ENCODE measurements around the gene CHRM5.
A peak's percentile ranks its signal among the peaks of the same experiment; 100 is the strongest.
"Not testable (repeated sequence)": the region's sequence is repeated elsewhere in the genome, so short reads cannot be mapped to it uniquely, and the experiment has no call there.

The CHRM5 gene

DNA sequence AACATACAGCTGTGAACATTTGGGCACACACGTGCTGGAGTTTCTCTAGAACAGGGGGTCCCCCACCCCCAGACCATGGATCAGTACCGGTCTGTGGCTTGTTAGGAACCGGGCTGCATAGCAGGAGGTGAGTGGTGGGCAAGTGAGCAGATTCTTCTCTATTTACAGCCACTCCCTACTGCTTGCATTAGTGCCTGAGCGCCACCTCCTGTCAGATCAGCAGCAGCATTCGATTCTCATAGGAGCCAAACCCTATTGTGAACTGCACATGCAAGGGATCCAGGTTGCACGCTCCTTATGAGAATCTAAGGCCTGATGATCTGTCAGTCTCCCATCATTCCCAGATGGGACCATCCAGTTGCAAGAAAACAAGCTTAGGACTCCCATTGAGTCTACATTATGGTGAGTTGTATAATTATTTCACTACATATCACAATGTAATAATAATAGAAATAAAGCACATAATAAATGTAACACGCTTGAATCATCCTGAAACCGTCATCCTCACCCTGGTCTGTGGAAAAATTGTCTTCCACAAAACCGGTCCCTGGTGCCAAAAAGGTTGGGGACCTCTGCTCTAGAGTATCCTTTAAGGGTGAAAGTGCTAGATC, 25.8 kb downstream of the CHRM5 start:
- DNase-seq: no peak

DNA sequence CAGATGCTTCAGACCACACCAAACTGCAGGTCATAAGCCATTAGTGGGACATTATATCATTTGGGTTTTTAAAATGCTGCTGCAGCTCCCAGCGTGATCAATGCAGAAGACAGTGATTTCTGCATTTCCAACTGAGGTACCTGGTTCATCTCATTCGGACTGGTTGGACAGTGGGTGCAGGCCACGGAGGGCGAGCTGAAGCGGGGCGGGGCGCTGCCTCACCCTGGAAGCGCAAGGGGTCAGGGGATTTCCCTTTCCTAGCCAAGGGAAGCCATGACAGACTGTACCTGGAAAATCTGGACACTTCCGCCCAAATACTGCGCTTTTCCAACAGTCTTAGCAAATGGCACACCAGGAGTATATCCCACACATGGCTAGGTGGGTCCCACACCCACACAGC, 27.4 kb downstream of the CHRM5 start:
- DNase-seq: not testable (repeated sequence)

DNA sequence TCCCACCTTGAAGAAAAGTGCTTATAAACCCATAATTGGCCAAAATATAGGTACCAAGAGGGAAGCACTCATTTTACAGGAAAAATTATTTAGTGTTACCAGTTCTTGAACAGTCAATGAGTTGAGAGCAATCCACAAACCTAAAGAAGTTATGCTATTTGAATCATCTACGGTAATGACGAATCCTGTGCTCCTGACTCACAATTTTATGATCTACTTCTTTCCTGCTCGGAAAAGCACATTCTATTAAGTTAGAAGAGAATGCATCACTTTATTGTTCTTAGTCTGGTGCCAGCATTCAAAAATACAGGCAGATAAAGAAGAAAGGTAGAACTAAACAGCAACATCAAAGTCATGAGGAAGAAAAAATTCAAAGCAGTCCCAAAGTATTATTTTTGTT, 33.2 kb downstream of the CHRM5 start:
- no peak for DNase-seq

DNA sequence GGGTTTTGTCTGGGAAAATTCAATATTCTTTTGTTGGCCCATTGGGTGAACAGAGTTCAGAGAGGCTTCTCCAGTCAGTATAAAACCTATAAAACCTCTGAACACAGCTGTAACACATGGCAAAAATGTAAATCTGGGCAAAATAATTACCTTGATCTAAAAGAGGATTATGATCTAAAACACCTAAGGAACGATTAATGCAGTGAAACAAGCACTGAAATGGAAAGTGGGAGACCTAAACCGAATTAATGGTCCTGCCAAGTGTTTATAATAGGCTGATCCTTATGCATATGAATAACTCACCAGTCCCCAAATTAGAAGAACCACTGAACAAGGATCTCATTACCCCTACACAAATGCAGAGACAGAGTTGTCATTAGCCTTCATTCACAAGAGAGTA, 38.1 kb downstream of the CHRM5 start:
- no peak for DNase-seq

DNA sequence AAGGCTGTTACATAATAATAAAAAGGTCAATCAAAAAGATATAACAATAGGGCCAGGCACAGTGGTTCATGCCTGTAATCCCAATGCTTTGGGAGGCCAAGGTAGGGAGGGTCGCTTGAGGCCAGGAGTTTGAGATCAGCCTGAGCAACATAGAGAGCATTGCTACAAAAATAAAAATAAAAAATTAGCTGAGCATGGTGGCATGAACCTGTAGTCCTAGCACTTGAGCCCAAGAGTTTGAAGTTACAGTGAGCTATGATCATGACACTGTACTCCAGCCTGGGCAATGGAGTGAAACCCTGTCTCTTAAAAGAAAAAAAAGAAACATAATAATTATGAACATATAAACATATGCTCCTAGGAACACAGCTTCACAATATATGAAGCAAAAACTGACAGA, 41.4 kb downstream of the CHRM5 start:
- DNase-seq: no peak

DNA sequence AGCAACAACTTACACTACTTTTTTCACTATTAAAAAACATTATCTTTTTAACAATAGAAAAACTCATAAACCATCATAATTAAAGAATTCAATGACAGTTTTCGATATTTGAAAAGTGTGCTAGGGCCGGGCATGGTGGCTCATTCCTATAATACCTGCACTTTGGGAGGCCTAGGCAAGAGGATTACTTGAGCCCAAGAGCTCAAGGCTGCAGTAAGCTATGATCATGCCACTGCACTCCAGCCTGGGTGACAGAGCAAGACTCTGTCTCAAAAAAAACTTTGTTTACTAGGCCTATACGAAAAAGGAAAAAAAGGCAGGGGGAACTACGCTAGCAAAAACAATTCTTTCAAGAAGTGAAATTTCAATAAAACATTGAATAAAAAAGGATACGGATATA, 42.6 kb downstream of the CHRM5 start:
- DNase-seq: no peak

DNA sequence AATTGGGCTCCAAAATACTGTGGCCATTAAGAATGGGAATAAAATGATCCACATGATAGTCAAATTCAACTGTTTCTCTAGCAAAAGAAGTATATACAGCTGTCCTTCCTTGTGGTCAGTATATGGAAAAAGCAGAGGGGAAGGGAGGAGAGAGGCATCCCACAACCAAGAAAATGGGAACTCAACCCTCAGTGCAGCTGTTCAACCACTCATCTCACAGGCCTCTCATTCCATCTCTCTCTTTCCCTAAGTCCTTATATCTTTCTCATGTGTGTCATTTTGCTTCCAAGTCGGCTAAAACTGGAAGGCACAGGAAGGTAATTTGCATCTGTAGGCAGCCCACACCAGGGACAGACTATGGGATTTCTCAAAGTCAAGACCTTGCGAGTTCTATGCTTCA, 43.2 kb downstream of the CHRM5 start:
- DNase-seq: no peak

DNA sequence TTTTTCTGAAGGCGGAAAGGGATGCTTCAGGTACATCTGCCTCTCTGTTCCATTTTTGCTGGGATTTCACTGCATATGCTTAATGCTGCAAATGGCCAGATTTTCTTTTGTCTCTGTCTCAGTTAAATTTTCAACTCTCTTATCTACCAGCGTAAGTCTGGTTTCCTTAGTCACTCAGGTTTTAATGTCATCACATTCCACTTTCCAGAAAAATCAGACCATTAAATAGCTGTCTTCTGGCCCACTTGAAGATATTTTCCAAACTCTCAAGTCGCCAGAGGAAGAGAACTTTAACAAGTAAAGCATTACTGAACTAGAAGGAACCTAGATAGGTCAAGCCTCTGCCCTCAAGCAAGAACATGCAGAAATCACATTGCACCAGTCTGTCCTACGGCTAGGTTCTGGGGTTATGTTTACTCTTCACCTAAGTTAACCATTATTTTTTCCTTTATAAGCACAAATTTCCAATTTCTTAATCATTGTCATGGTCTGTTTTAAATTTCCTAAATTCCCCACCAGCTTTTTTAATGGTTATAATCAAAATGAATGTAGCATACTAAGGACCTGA, 44.2 kb downstream of the CHRM5 start:
- DNase-seq: no peak

DNA sequence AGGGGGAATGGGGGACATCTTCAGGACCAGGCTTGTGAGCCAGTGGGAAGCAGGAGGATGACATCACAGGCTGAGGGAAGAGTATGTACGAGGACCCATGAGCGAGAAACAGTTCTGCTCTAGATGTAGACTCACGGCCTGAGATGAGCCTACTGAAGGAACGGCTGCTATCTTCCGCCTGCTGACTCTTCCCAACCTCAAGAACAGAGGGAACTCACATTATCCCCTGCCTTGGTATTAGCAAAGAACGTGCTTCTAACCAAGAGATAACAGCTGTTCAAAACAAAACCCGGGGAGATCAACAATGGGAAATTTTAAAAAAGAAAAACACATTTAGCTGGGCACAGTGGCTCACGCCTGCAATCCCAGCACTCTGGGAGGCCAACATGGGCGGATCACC, 45.4 kb downstream of the CHRM5 start:
- DNase-seq: no peak

DNA sequence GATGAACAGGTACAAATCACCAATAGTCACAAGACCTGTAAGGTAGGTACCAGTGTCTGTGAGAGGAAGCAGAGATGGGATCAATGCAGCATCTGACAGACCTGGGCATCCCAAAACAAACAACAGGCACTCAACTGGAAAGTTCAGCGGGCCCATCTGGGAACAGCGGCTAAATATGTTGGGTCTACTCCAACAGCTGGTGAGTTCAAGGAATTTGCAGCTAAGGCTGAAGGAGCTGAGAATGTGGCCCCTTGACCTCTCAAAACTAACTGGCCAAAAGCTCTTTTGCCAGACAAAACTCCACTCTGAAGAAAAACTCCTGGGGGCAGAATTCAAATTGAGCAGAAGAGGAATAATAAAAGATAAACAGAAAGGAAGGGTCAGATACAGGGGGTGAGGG, 46.3 kb downstream of the CHRM5 start:
- DNase-seq: no peak

DNA sequence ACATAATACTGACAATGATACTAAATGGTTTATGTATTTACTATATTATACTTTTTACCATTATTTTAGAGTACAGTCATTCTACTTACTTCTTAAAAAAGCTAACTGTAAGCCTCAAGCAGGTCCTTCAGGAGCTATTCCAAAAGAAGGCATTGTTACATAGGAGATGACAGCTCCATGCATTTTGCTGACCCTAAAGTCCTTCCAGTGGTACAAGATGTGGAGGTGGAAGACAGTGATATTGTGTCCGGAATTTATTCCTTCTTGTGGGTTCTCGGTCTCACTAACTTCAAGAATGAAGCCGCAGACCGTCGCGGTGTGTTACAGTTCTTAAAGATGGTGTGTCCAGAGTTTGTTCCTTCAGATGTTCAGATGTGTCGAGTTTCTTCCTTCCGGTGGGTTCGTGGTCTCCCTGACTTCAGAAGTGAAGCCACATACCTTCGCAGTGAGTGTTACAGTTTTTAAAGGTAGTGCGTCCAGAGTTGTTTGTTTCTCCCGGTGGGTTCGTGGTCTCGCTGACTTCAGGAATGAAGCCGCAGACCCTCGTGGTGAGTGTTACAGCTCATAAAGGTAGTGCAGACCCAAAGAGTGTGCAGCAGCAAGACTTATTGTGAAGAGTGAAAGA, 49.8 kb downstream of the CHRM5 start:
- no peak for DNase-seq

DNA sequence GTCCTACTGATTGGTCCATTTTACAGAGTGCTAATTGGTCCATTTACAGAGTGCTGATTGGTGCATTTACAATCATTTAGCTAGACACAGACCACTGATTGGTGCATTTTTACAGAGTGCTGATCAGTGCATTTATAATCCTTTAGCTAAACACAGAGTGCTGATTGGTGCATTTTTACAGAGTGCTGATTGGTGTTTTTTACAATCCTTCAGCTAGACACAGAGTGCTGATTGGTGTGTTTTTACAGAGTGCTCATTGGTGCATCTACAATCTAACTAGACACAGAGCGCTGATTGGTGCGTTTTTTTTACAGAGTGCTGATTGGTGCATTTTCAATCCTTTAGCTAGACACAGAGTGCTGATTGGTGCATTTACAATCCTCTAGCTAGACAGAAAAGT, 50.4 kb downstream of the CHRM5 start:
- DNase-seq: not testable (repeated sequence)

DNA sequence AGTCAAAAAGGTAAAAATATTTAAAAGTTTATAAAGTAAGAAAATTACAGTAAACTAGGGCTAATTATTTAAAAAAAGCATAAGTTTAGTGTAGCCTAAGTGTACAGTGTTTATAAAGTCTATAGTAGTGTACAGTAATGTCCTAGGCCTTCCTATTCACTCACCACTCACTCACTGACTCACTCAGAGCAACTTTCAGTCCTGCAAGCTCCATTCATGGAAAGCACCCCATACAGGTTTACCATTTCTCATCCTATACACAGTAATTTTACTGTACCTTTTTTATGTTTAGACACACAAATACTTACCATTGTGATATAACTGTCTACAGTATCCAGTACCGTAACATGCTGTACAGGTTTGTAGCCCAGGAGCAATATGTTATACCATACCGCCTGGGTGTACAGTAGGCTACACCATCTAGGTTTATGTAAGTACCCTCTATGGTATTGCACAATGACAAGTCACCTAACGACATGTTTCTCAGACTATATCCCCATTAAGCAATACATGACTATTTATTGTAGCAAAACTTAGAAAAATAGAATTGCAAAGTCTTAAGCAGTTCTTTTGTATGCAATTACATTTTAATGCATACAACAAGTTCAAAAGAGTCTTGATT, 51.2 kb downstream of the CHRM5 start:
- DNase-seq: no peak

DNA sequence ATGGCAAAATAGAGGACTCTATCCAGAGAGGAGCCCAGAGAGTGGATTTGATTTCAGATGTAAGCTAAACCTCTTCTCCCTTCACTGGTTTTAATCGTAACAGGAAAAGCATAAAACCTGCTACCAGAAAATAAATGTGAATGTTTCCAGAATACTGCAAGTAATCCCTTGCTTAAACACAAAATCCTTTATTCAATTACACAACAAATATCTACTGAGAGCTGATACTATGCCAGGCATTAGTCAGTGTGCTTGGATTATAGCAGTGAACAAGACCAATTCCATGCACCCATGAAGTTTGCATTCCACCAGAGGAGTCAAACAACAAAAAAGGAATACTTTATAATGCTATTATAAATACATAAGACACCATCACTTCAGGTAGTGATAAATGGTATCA, 55.6 kb downstream of the CHRM5 start:
- no peak for DNase-seq

DNA sequence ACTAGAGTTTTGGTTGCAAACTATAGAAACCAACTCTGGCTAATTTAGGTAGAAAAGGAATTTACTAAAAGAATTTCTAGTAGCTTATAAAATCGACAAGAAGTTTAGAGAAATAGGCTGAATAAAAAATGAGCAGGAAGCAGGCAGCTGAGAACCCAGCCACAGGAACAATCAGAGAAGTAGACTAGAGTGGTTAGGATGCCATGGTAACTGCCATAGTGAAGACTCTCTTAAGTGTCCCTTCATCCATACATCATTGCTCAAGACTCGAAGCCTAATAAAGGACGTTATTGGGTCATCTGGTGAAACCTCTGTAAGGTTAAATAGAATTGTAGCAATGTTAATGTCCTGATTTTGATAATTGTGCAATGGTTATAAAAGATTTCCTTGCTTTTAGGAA, 57.0 kb downstream of the CHRM5 start:
- no peak for DNase-seq

DNA sequence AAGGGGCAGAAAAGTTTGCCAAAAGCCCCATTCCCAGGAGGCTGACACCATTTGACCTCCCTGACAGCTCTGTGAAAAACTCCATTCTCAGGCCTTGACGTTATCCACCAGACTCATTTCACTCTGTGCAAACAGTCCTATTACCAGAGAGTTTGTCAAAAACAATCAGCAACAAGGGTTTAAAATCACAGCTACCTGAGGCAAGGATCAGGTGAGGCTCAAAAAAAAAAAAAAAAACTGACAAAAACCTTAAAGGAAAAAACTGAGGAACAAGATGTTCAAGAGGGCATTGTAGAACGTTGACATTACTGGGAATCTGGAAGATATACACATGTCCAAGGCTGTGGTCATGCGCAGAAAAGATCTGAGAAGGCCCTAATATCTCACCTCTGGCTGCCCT, 59.3 kb downstream of the CHRM5 start:
- no peak for DNase-seq

DNA sequence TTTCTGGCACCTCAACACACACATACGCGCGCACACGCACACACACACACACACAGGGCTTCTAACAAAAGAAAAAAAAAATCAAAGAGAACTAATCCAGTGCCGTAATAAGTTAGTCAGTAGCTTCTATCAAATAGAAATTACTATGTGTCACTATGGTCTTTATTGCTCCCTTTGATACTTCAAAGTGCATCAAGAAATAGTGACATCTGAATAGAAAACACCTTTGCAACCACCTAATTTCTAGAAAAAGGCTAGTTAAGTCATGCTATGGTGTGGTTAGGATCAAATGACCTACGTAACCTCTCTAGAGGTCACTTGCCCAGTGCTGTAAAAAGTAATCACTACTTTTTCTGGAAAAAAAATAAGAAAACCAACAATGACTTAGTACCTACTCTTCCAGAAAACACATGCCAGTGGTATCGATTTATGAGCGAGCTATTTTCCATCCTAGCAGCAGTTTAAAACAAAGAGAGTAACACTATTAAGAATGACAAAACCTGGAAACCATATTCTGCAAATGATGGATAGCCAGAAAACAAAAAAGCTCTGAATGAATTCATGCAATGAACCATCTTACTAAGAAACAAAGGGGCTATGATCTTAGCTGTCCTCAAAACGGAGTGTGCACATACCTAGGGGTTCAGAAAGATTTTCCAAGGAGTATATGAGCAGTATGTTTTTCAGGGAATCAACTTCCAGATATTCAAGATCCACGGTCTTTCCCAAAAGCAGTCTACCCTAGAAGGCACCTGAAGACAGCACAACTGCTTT, 63.9 kb downstream of the CHRM5 start:
- no peak for DNase-seq

DNA sequence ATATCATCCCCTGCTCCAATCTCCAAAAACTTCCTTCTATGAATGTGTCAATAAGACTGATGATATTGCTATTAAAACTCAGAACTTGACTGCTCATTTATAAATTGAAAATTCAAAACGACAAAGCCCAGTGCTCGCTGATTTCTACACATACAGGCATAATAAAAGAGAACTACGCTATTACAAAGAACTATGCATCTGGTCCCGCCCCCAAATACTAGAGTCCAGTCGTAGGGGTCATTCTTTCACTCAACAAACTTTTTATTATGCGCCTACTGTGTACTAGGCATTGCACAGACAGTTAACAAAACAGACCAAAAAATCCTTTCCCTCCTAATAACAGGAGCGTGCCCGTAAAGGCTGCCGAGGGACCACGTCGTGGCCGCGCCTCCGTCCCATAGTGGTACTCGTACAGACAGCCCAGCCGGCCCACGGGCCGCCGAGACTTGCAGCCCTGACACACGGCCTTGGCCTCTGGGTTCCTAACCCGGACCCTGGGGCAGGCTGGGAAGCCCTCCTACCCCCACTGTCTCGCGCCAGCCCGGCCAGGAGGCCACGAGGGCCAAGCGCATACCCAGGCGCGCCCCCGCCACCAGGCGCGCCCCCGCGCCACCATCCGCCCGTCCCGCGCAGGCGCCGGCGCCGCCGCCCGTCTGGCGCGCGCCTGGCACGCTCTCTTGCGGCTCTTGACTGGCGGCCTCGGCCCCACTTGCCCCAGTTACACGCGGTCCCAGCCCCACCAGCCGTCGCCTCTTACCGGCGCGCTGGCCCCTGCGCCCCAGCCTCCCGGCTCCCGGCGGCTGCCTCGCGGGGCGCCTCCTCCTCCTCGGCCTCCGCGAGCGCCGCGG, 70.0 kb downstream of the CHRM5 start:
- peak; percentile 60 to 67 for DNase-seq

DNA sequence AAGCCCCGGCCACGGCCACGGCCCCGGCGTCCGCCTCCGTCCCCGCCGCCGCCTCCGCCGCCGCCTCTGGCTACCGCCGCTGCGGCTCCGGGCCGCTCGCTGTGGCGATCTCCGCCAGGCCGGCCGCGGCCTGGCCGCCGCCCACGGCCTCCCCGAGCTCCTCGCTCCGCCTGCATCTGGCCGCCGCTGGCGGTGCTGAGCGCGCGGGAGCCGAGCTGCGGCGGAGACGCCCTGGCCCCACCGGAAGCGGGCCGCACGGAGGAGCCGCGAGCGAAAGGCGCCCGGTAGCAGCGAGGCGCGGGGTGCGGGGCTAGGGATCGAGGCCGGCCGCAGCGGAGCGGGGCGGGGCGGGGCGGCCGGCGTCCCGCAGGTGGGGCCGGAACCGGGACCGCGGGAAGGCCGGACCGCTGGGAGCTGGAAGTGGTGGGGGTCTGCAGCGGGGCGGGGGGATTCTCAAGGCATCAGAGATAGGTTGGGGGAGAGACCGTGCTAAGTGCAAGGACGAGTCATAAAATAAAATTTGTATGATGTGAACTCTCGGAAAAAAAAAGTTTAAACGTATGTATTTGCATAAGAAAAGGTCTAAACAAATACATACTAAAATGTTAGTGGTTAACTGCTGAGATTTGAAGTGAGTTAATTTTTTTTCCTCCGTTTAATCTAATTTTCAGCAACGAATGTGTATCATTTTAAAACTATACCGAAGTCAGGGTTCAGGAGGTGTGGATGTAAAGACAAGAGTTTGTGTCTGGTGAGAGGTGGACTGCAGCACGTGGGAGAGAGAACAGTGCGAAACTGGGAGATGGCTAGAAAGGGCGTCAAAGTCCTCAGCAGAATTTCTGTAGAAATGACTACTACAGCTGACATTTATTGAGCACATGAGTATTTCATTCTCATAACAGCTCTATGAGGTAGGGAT, 70.8 kb downstream of the CHRM5 start, which contains the start of gene AVEN:
TSS of gene AVEN (minus strand) at position 334 of the 919 bp plus-strand sequence. CDS start at position 176, 158 bp downstream.
- peak; percentile 41 to 44 for DNase-seq

DNA sequence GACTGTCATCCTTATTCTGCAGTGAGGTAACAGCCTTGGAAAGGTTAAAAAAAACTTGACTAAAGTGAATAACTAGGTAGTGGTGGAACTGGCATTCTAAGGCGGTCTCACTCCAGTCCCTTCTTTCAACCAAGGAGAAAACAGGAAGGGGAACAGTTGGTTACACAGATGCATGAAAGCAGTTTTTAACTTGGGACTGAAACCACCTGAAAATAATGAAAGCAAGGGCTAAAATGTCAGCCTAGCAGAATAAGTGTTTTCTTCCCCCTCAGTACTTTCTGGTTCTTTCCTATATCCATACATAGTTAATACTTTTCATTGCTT, 71.5 kb downstream of the CHRM5 start:
- DNase-seq: no peak

DNA sequence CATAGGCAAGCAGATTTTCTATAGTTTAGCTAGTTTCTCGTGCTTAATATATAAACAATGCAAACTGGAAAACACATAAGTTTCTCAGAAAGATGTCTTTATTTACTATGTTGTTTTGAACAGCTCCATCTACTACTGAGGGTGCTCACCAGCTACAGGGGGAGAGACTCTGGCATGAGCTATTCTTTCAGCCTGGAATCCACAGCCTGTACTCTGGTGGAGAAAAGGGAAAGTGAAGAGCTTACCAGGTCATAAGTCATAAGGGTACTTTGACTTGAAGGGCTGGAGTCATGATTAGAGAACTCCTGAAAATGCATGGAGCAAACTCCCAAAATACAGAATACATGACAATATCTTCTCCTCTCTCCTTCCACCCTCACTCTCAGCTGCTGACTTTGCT, 75.1 kb downstream of the CHRM5 start:
- no peak for DNase-seq

DNA sequence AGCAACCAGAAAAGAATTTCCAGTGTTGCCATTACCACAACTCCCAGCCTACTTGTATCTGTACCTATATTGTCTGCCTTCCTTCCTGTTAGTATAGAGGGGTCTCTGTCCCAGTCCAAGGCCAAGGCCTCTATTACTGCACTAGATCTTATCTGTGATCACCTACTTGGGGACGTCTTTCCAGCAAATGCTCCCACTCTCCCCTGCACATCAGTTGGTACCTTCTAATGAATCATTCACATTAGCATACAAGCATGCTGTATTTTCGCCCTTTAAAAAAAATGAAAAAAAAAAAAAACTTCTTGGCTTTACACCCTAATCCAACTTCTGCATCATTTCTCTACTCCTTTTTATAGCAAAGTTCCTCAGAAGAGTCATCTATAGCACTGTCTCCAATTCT, 75.5 kb downstream of the CHRM5 start:
- DNase-seq: no peak
